Fibroblast of lung (primary cell): ENCODE measurements around the gene EIF3D. TPM values are rescaled to one million over a fixed set of nuclear protein-coding genes. Genes with fewer than 3 reads are reported as not detected.

Experiments used
- DNase-seq, 2 donors: peaks; one replicate each; pipeline versions ENCODE4 v3.0.0 to v3.0.0-alpha.2; 2010; ENCODE audit warnings: low read depth in 2 of 2
- H2AFZ ChIP-seq: 2 replicates; pipeline ENCODE4 v1.5.1; 2012; ENCODE audit warnings: low read length, control low read depth, inconsistent platforms
- H3K27ac ChIP-seq: 2 replicates; pipeline ENCODE4 v1.5.1; 2011; ENCODE audit warnings: low read length, control low read depth; ENCODE audit not compliant: insufficient read depth
- H3K27me3 ChIP-seq: 2 replicates; pipeline ENCODE4 v1.5.1; 2011; ENCODE audit warnings: mild to moderate bottlenecking, low read length; ENCODE audit not compliant: control insufficient read depth, insufficient read depth
- H3K36me3 ChIP-seq: 2 replicates; pipeline ENCODE4 v1.5.1; 2011; ENCODE audit warnings: low read length; ENCODE audit not compliant: control insufficient read depth, insufficient read depth
- H3K4me1 ChIP-seq: 2 replicates; pipeline ENCODE4 v1.5.1; 2011; ENCODE audit warnings: low read length; ENCODE audit not compliant: control insufficient read depth, insufficient read depth; ENCODE audit errors: extremely low read depth
- H3K4me2 ChIP-seq: 2 replicates; pipeline ENCODE4 v1.5.1; 2011; ENCODE audit warnings: low read length, control low read depth; ENCODE audit not compliant: insufficient read depth; ENCODE audit errors: extremely low read depth
- H3K4me3 ChIP-seq, 4 experiments: fragments of 200-600 bp in 1 of 4; sonication (generic) in 1 of 4; replicated peaks in 1 of 4; 2 replicates each; pipeline ENCODE4 v1.5.1; 2011 to 2016; ENCODE audit warnings: low read length in 4 of 4, low read depth in 3 of 4, mild to moderate bottlenecking in 3 of 4, control low read depth in 2 of 4, inconsistent platforms in 1 of 4, mixed read lengths in 1 of 4; ENCODE audit not compliant: insufficient read depth in 1 of 4; ENCODE audit errors: control extremely low read depth in 1 of 4
- H3K79me2 ChIP-seq: 2 replicates; pipeline ENCODE4 v1.5.1; 2012; ENCODE audit warnings: mild to moderate bottlenecking, low read length, inconsistent platforms; ENCODE audit not compliant: control insufficient read depth, insufficient read depth
- H3K9ac ChIP-seq: 2 replicates; pipeline ENCODE4 v1.5.1; 2011; ENCODE audit warnings: mild to moderate bottlenecking, low read length, control low read depth; ENCODE audit not compliant: insufficient read depth
- H3K9me3 ChIP-seq: 2 replicates; pipeline ENCODE4 v1.5.1; 2012; ENCODE audit warnings: low read depth, low read length; ENCODE audit not compliant: control insufficient read depth, insufficient read depth
- H4K20me1 ChIP-seq: 2 replicates; pipeline ENCODE4 v1.5.1; 2011; ENCODE audit warnings: low read length; ENCODE audit not compliant: control insufficient read depth, insufficient read depth; ENCODE audit errors: extremely low read depth
- CTCF ChIP-seq, 2 donors: IDR thresholded peaks in 1 of 2; conservative IDR thresholded peaks in 1 of 2; 1 replicate in 1 of 2; 2 replicates in 1 of 2; pipeline ENCODE4 v1.5.1; 2011 to 2012; ENCODE audit warnings: low read length in 2 of 2, control low read depth in 1 of 2, inconsistent platforms in 1 of 2, low read depth in 1 of 2, mild to moderate bottlenecking in 1 of 2
- EZH2 ChIP-seq: IDR thresholded peaks from 2 replicates; pipeline ENCODE4 v1.5.1; 2012; ENCODE audit warnings: low read length, control low read depth, mild to moderate bottlenecking; ENCODE audit errors: missing control alignments
- polyA plus RNA-seq, 2 donors: library from polyadenylated mRNA; depleted of rRNA in 1 of 2; stranded (reverse) in 1 of 2; unstranded in 1 of 2; fragments of >200 nt; gene quantifications; 2 replicates each; pipeline ENCODE4 v1.2.1, GENCODE V29; 2011 to 2012; ENCODE audit warnings: missing spikeins in 1 of 2
- total RNA-seq: library from RNA; depleted of rRNA; stranded (reverse); fragments of >200 nt; gene quantifications from 2 replicates; pipeline ENCODE4 v1.2.1, GENCODE V29; 2014

Gene EIF3D
- total and polyA plus RNA-seq, 2 donors (not counting 1 experiment from before 2014, with no cell fraction given), result 267 to 306 TPM

- DNase-seq, result no peak
- no peak overlapping the region for H3K4me2 ChIP-seq
- H3K9me3 ChIP-seq, result no peaks in the 10 kb centered on the region
- H3K36me3 ChIP-seq, result peaks cover 5% of the 10 kb centered on the region
- H3K27ac ChIP-seq, result no peak overlapping the region
- no peak overlapping the region for H3K9ac ChIP-seq
- H3K79me2 ChIP-seq, result no peaks in the 10 kb centered on the region
- no peak overlapping the region for H2AFZ ChIP-seq
- TF ChIP-seq EZH2 (no peak), CTCF (conservative IDR thresholded peaks at IDR 0.05 in 1 of 2, IDR thresholded peaks at IDR 0.05 in 1 of 2; ENCODE audit: low read depth in 1 of 2, low read length in 2 of 2) (no peak)
- H3K27me3 ChIP-seq, result no peaks in the 10 kb centered on the region
- no peaks in the 10 kb centered on the region for H4K20me1 ChIP-seq
- H3K4me3 ChIP-seq, result no peak overlapping the region
- no peaks in the 10 kb centered on the region for H3K4me1 ChIP-seq
Observed at GRCh38 chr22:36491155-36491554, 37.8 kb downstream of the EIF3D start.

- Histone ChIP-seq H3K4me2 (no peak overlapping the region), H3K27me3 (no peaks in the 10 kb centered on the region), H3K27ac (no peak overlapping the region), H3K4me3 (no peak overlapping the region), H3K36me3 (peaks cover 4% of the 10 kb centered on the region), H3K9ac (no peak overlapping the region), H2AFZ (no peak overlapping the region), H3K9me3 (no peaks in the 10 kb centered on the region), H3K4me1 (no peaks in the 10 kb centered on the region), H3K79me2 (no peaks in the 10 kb centered on the region), H4K20me1 (no peaks in the 10 kb centered on the region)
- TF ChIP-seq CTCF (conservative IDR thresholded peaks at IDR 0.05 in 1 of 2, IDR thresholded peaks at IDR 0.05 in 1 of 2; ENCODE audit: low read depth in 1 of 2, low read length in 2 of 2) (peak; percentile 62 to 79), EZH2 (no peak)
- DNase-seq, result peak; percentile 47 to 61
Observed at GRCh38 chr22:36486619-36487384, 42.2 kb downstream of the EIF3D start.

DNA sequence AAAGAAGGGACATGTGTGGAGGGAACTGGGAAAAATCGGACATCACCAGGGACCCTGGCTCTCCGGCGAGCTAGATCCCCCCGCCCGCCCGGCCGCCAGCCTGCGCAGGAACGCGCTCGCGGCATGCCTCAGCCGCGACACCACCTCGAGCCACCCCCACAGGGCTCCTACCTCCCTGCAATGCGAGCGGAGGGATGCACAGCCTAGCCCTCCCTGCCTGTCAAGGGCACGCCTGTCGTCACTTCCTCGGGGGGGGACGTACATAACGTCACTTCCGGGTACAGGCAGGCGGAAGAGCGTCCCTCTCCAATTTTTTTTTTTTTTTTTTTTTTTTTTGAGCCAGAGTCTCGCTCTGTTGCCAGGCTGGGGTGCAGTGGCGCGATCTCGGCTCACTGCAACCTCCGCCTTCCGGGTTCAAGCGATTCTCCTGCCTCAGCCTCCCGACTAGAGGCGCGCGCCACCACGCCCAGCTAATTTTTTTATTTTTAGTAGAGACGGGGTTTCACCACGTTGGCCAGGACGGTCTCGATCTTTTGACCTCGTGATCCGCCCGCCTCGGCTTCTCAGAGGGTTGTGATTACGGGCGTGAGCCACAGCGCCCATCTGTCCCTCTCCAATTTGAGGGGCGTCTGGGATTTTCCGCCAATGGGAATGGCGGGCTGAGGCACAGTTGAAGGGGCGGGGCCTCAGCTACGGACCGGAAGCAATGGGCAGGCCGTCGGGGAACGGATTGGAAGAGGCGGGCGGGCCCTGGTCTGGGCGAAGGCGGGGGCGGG, 47.4 kb downstream of the EIF3D start, which contains the start of gene TXN2:
TXN2 (minus strand) TSS at position 248 of the 776 bp plus-strand sequence. CDS start 803 bp downstream, outside the sequence.
- peak within 1 kb of the TSS; percentile 97 for H3K9ac ChIP-seq
- peak within 1 kb of the TSS; percentile 84 for H3K4me2 ChIP-seq
- H4K20me1 ChIP-seq, result no peaks in the 10 kb centered on the region
- H2AFZ ChIP-seq, result peak within 1 kb of the TSS; percentile 96
- peak within 1 kb of the TSS; percentile 90 to 99 (median 96) for H3K4me3 ChIP-seq
- TF ChIP-seq CTCF (conservative IDR thresholded peaks at IDR 0.05 in 1 of 2, IDR thresholded peaks at IDR 0.05 in 1 of 2; ENCODE audit: low read depth in 1 of 2, low read length in 2 of 2) (no peak), EZH2 (no peak)
- H3K9me3 ChIP-seq, result no peaks in the 10 kb centered on the region
- peaks cover 9% of the 10 kb centered on the region for H3K36me3 ChIP-seq
- peak within 1 kb of the TSS; percentile 99 for H3K27ac ChIP-seq
- H3K27me3 ChIP-seq, result no peaks in the 10 kb centered on the region
- peaks cover 7% of the 10 kb centered on the region for H3K4me1 ChIP-seq
- DNase-seq, result peak; percentile 95 to 97
- peaks cover 12% of the 10 kb centered on the region for H3K79me2 ChIP-seq
